Bronchial epithelial cell (primary cell): ENCODE measurements around the gene IQCE. TPM values are rescaled to one million over a fixed set of nuclear protein-coding genes. Genes with fewer than 3 reads are reported as not detected.

ENCODE experiments used
- DNase-seq: peaks from one replicate; pipeline ENCODE4 v3.0.0-alpha.2; 2010; ENCODE audit warnings: low read depth
- FAIRE-seq: peaks from 2 replicates; lab custom pipeline; 2011; peaks lifted over from hg19 to GRCh38; lab: Jason Lieb, UNC
- H3K27me3 ChIP-seq: 2 replicates; pipeline ENCODE4 v1.5.1; 2011; ENCODE audit warnings: low read length; ENCODE audit not compliant: control insufficient read depth, insufficient read depth
- H3K36me3 ChIP-seq: 2 replicates; pipeline ENCODE4 v1.5.1; 2011; ENCODE audit warnings: low read length; ENCODE audit not compliant: control insufficient read depth, insufficient read depth
- H3K4me3 ChIP-seq: 2 replicates; pipeline ENCODE4 v1.5.1; 2011; ENCODE audit warnings: mild to moderate bottlenecking, low read depth, low read length, control low read depth
- CTCF ChIP-seq: IDR thresholded peaks from 2 replicates; pipeline ENCODE4 v1.5.1; 2011; ENCODE audit warnings: mild to moderate bottlenecking, moderate library complexity, low read length, control low read depth, inconsistent platforms; ENCODE audit not compliant: insufficient read depth, severe bottlenecking
- total RNA-seq: library from RNA; depleted of rRNA; stranded (reverse); fragments of >200 nt; gene quantifications from 2 replicates; pipeline ENCODE4 v1.2.1, GENCODE V29; 2014

Gene IQCE
- total RNA-seq, 1 donor from 2014 or later = 6.3 TPM

- Histone ChIP-seq H3K27me3 (no peaks in the 10 kb centered on the region), H3K4me3 (no peak overlapping the region), H3K36me3 (peaks cover 7% of the 10 kb centered on the region)
- FAIRE-seq (peak; percentile 70), DNase-seq (no peak)
- TF ChIP-seq CTCF = no peak
Observed at GRCh38 chr7:2573761-2574160, 15.0 kb downstream of the IQCE start.

- no peak for TF ChIP-seq CTCF
- H3K36me3 ChIP-seq = peaks cover 7% of the 10 kb centered on the region
- no peak for FAIRE-seq
Observed at GRCh38 chr7:2575046-2575732, 16.4 kb downstream of the IQCE start.

GRCh38 chr7:2575733-2576340, 17.1 kb downstream of the IQCE start:
- H3K4me3 ChIP-seq = no peak overlapping the region
- H3K27me3 ChIP-seq = no peaks in the 10 kb centered on the region
- DNase-seq (no peak), FAIRE-seq (no peak)
- H3K36me3 ChIP-seq = peaks cover 7% of the 10 kb centered on the region
- no peak for TF ChIP-seq CTCF

More at GRCh38 chr7:2575046-2575732, 16.4 kb downstream of the IQCE start:
- DNase-seq = no peak
- H3K27me3 ChIP-seq = no peaks in the 10 kb centered on the region
- no peak overlapping the region for H3K4me3 ChIP-seq

GRCh38 chr7:2576742-2577491, 18.1 kb downstream of the IQCE start:
- no peak overlapping the region for H3K4me3 ChIP-seq
- FAIRE-seq = no peak
- no peak for DNase-seq
- no peaks in the 10 kb centered on the region for H3K27me3 ChIP-seq
- no peak for TF ChIP-seq CTCF
- H3K36me3 ChIP-seq = peaks cover 7% of the 10 kb centered on the region

GRCh38 chr7:2577914-2578680, 19.3 kb downstream of the IQCE start:
- TF ChIP-seq CTCF = no peak
- DNase-seq = no peak
- peaks cover 7% of the 10 kb centered on the region for H3K36me3 ChIP-seq
- no peak overlapping the region for H3K4me3 ChIP-seq
- H3K27me3 ChIP-seq = no peaks in the 10 kb centered on the region
- FAIRE-seq = no peak
